Stimulated activated naive CD8-positive, alpha-beta T cell treated with anti-CD3 and anti-CD28 coated beads, Interleukin-15, Interleukin-2, amounts not matched to agents 100 ng/mL and 50 ng/mL, for 24 hours (primary cell): ENCODE measurements around the gene TUBGCP5.
"Not testable (repeated sequence)": the region's sequence is repeated elsewhere in the genome, so short reads cannot be mapped to it uniquely, and the experiment has no call there.

Source experiments
- H3K27ac Mint-ChIP-seq: one replicate; pipeline ENCODE4 v1.8.0; 2021; ENCODE audit warnings: mild to moderate bottlenecking, mixed read lengths
- H3K27me3 Mint-ChIP-seq: one replicate; pipeline ENCODE4 v1.8.0; 2021; ENCODE audit warnings: mixed read lengths
- H3K36me3 Mint-ChIP-seq: one replicate; pipeline ENCODE4 v1.8.0; 2021; ENCODE audit warnings: low read depth, mixed read lengths
- H3K4me1 Mint-ChIP-seq: one replicate; pipeline ENCODE4 v1.8.0; 2021; ENCODE audit warnings: low read depth, mixed read lengths
- H3K4me3 Mint-ChIP-seq: one replicate; pipeline ENCODE4 v1.8.0; 2021; ENCODE audit warnings: mild to moderate bottlenecking, mixed read lengths
- H3K9me3 Mint-ChIP-seq: one replicate; pipeline ENCODE4 v1.8.0; 2021; ENCODE audit warnings: mixed read lengths

TUBGCP5 gene

GRCh38 chr15:23039143-23039916 is at the start of gene TUBGCP5:
TSS of gene TUBGCP5 (minus strand) at chr15:23039569. CDS start at chr15:23039543, 26 bp downstream.
- Mint-ChIP-seq H3K27ac (peak within 1 kb of the TSS; percentile 95), H3K4me3 (peak within 1 kb of the TSS; percentile 97), H3K27me3 (no peaks in the 10 kb centered on the region), H3K9me3 (no peaks in the 10 kb centered on the region), H3K36me3 (peaks cover 13% of the 10 kb centered on the region), H3K4me1 (peaks cover 32% of the 10 kb centered on the region)

DNA sequence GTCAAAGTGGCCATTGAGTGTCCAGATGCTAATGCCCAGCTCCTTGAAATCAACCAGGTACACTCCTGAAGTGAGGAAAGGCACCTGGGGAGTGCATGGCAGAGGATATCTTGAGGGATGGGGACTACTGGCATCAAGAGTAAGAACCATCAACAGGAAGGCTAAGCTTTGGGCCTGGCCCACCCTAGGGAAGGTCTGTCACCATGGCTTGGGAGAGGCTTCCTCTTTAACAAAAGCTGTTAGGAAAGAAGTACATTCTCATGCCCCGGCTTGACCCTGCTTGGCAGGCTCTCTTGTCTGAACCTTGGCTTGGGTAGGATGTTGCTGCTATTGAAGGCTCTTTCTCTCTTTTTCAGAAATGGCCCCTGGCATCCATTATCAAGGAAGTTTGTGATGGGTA is 43.7 kb upstream of the TUBGCP5 start:
- Mint-ChIP-seq H3K36me3 (no peaks in the 10 kb centered on the region), H3K4me3 (no peak overlapping the region), H3K9me3 (no peaks in the 10 kb centered on the region), H3K4me1 (no peaks in the 10 kb centered on the region), H3K27ac (no peak overlapping the region), H3K27me3 (peaks cover 5% of the 10 kb centered on the region)

GRCh38 chr15:23081996-23082737 is 42.8 kb upstream of the TUBGCP5 start:
- H3K27ac Mint-ChIP-seq, H3K27me3 Mint-ChIP-seq, H3K4me1 Mint-ChIP-seq, H3K4me3 Mint-ChIP-seq, H3K9me3 Mint-ChIP-seq, H3K36me3 Mint-ChIP-seq: not testable (repeated sequence)

DNA sequence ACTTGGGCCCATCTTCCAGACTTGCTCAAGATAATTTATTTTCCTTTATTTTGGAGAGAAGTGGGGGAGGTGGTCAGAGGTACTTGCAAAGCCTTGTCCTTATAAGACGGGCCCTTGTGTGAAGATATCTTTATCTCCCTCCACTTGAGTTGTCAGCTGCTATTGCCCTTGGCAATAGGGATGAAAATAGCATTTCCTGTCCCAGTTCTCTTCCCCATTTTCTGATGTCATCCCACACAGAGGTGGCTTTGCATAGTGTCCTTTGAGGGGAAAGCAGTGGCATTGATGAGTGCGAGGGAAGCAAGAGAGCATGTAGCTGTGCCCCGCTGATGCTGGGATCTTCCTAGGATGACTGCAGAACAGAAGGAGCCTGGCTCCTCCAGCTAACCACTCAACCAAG is 41.9 kb upstream of the TUBGCP5 start:
- Mint-ChIP-seq H3K36me3 (no peaks in the 10 kb centered on the region), H3K9me3 (no peaks in the 10 kb centered on the region)

GRCh38 chr15:23079766-23080165 is 40.4 kb upstream of the TUBGCP5 start:
- H3K36me3 Mint-ChIP-seq: no peaks in the 10 kb centered on the region
- H3K4me3 Mint-ChIP-seq: no peak overlapping the region
- H3K27me3 Mint-ChIP-seq: peaks cover 5% of the 10 kb centered on the region
- no peaks in the 10 kb centered on the region for H3K9me3 Mint-ChIP-seq
- H3K27ac Mint-ChIP-seq: no peak overlapping the region
- H3K4me1 Mint-ChIP-seq: no peaks in the 10 kb centered on the region

More for the DNA sequence above, 41.9 kb upstream of the TUBGCP5 start:
- Mint-ChIP-seq H3K4me3 (no peak overlapping the region), H3K27me3 (peaks cover 5% of the 10 kb centered on the region), H3K4me1 (no peaks in the 10 kb centered on the region), H3K27ac (no peak overlapping the region)

GRCh38 chr15:23075927-23076326 is 36.6 kb upstream of the TUBGCP5 start:
- peaks cover 10% of the 10 kb centered on the region for H3K27me3 Mint-ChIP-seq
- H3K4me3 Mint-ChIP-seq: no peak overlapping the region
- no peaks in the 10 kb centered on the region for H3K4me1 Mint-ChIP-seq
- H3K9me3 Mint-ChIP-seq: no peaks in the 10 kb centered on the region
- no peaks in the 10 kb centered on the region for H3K36me3 Mint-ChIP-seq
- H3K27ac Mint-ChIP-seq: no peak overlapping the region

GRCh38 chr15:23074684-23075083 is 35.3 kb upstream of the TUBGCP5 start:
- Mint-ChIP-seq H3K4me3 (no peak overlapping the region), H3K27ac (no peak overlapping the region), H3K9me3 (no peaks in the 10 kb centered on the region), H3K36me3 (no peaks in the 10 kb centered on the region), H3K4me1 (no peaks in the 10 kb centered on the region), H3K27me3 (peaks cover 10% of the 10 kb centered on the region)

DNA sequence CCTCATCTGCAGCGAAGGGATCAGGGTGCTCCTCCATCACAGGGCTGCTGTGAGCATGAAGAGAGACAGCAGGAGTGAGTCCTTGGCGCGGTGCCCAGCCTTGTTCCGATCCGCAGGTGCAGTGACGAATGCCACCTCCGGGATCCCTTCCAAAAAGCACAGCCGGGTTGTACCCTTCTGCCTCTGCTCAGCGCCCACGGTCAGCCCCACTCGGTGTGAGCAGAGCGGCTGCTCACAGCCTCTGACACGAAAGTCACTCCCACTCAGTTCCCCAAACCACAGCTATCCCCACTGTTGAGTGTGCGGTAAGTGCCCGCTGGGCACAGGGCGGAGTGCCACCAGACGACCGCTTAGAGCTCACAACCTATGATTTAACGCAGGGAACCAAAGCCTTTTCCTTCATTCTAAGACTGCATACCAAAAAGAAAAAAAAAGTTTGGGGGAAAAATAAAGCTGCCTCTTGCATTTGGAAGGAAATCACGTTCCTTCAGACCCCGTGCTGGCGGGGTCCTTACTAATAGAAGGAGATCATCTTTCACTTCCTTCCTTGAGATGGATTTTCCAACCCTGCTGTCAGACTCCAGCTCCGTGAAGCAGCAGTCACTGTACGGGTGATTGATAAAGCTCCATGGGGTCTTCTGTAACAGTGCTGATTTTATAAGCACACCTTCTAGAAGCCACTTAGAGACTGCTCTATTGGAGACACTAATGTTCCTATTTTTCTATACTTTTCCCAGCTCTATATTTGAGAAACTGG is 34.7 kb upstream of the TUBGCP5 start:
- Mint-ChIP-seq H3K4me3 (no peak overlapping the region), H3K27me3 (peaks cover 10% of the 10 kb centered on the region), H3K36me3 (no peaks in the 10 kb centered on the region), H3K27ac (no peak overlapping the region), H3K4me1 (no peaks in the 10 kb centered on the region), H3K9me3 (no peaks in the 10 kb centered on the region)

DNA sequence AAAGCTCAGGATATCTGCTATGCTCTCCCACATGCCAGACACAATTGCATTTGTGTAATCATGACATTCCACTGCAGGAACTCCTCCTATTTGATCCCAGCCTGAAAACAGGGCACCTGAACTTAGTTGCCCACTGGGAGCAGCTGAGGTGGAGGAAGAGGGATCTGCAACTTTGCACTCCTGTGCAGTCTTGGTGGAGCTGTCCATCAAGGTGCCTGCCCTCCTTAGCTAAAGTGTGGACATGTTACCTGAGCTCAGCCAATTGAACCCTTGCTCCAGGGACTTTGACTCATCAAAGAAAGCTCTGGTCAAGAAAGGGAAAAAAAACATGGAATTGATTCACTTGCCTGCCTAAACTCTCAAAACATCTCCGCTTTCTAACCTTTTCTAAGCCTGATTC is 33.3 kb upstream of the TUBGCP5 start:
- H3K27me3 Mint-ChIP-seq: peaks cover 10% of the 10 kb centered on the region

GRCh38 chr15:23069496-23070166 is 30.3 kb upstream of the TUBGCP5 start:
- H3K27ac Mint-ChIP-seq: no peak overlapping the region
- no peaks in the 10 kb centered on the region for H3K9me3 Mint-ChIP-seq
- H3K4me3 Mint-ChIP-seq: no peak overlapping the region
- H3K27me3 Mint-ChIP-seq: peaks cover 6% of the 10 kb centered on the region
- H3K4me1 Mint-ChIP-seq: no peaks in the 10 kb centered on the region
- H3K36me3 Mint-ChIP-seq: no peaks in the 10 kb centered on the region

More for the DNA sequence above, 33.3 kb upstream of the TUBGCP5 start:
- no peak overlapping the region for H3K27ac Mint-ChIP-seq
- H3K36me3 Mint-ChIP-seq: no peaks in the 10 kb centered on the region
- no peaks in the 10 kb centered on the region for H3K4me1 Mint-ChIP-seq
- no peak overlapping the region for H3K4me3 Mint-ChIP-seq
- H3K9me3 Mint-ChIP-seq: no peaks in the 10 kb centered on the region

DNA sequence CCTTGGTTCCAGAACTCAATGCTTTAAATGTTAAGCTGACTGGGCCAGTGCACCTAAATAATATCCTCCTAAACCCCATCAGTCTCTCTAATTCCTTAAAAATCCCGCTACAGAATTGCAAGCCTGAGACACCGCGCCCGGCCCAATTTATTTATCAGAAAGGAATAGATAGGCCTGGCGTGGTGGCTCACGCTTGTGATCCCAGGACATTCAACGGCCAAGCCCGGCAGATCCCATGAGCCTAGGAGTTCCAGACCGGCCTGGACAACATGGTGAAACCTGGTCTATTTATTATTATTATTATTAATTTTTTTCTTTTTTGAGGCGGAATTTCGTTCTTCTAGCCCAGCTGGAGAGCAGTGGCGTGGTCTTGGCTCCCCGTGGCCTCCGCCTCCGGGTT is 28.0 kb upstream of the TUBGCP5 start:
- Mint-ChIP-seq H3K27ac (no peak overlapping the region), H3K36me3 (no peaks in the 10 kb centered on the region), H3K4me1 (no peaks in the 10 kb centered on the region), H3K27me3 (peaks cover 6% of the 10 kb centered on the region), H3K9me3 (no peaks in the 10 kb centered on the region), H3K4me3 (no peak overlapping the region)

GRCh38 chr15:23065836-23066235 is 26.5 kb upstream of the TUBGCP5 start:
- H3K4me1 Mint-ChIP-seq: no peaks in the 10 kb centered on the region
- no peak overlapping the region for H3K4me3 Mint-ChIP-seq
- H3K27me3 Mint-ChIP-seq: no peaks in the 10 kb centered on the region
- no peaks in the 10 kb centered on the region for H3K9me3 Mint-ChIP-seq
- no peak overlapping the region for H3K27ac Mint-ChIP-seq
- H3K36me3 Mint-ChIP-seq: no peaks in the 10 kb centered on the region

- no peak overlapping the region for H3K4me3 Mint-ChIP-seq
- no peaks in the 10 kb centered on the region for H3K27me3 Mint-ChIP-seq
- H3K27ac Mint-ChIP-seq: no peak overlapping the region
- no peaks in the 10 kb centered on the region for H3K4me1 Mint-ChIP-seq
- H3K9me3 Mint-ChIP-seq: no peaks in the 10 kb centered on the region
- no peaks in the 10 kb centered on the region for H3K36me3 Mint-ChIP-seq
These were observed 24.8 kb upstream of the TUBGCP5 start for GRCh38 chr15:23064156-23064555.

GRCh38 chr15:23057707-23058106 is 18.3 kb upstream of the TUBGCP5 start:
- Mint-ChIP-seq H3K27ac (no peak overlapping the region), H3K27me3 (peaks cover 15% of the 10 kb centered on the region), H3K9me3 (no peaks in the 10 kb centered on the region), H3K4me1 (no peaks in the 10 kb centered on the region), H3K4me3 (no peak overlapping the region), H3K36me3 (no peaks in the 10 kb centered on the region)
